ENCODE data around the gene ZBTB25. TPM values are rescaled to one million over a fixed set of nuclear protein-coding genes. Genes with fewer than 3 reads are reported as not detected.

Gene ZBTB25
- total RNA-seq, 2 experiments from 2014 or later, result 18.4 to 35.4 TPM

DNA sequence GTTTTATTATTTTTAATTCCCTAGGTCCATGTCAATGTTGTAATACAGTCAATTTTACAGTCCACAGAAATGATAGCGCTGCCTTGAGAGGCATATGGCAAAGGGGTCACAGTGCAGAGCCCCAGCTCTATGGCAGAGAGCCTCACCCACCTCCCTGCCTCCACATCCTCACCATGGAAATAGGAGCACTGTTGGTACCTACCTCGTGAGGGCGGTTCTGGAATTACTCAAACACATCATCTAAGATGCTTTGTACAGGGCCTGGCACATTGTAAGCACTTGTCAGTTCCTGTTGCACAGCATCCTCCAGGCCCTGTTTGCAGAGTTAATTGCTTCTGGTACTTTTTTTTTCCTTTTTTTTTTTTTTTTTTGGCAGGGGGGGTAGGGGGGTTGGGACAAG is 42.4 kb downstream of the ZBTB25 start:
- H3K27ac ChIP-seq (ENCODE audit: low read depth, low read length, poor library complexity, severe bottlenecking), result no peak overlapping the region
- no peak overlapping the region for H2AFZ ChIP-seq (ENCODE audit: low read length)
- no peaks in the 10 kb centered on the region for H3K9me2 ChIP-seq (ENCODE audit: insufficient read depth, low read length)
- BruUV-seq (replicated peaks), result no TSS peak
- H3K36me3 ChIP-seq (ENCODE audit: insufficient read depth, low read length), result peaks cover 58% of the 10 kb centered on the region
- H3K79me2 ChIP-seq (ENCODE audit: insufficient read depth, low read depth, low read length), result no peaks in the 10 kb centered on the region
- H3K4me1 ChIP-seq (ENCODE audit: insufficient read depth, low read length, poor library complexity, severe bottlenecking), result peaks cover 43% of the 10 kb centered on the region
- intact Hi-C loops (cut with micrococcal nuclease; ENCODE audit: unreplicated experiment), result no loop called here
- H4K20me1 ChIP-seq (ENCODE audit: insufficient read depth, low read length), result peaks cover 8% of the 10 kb centered on the region; the same call in 1 of the 2 replicates
- H3K9me3 ChIP-seq (ENCODE audit: low read length), result no peaks in the 10 kb centered on the region
- ChIA-PET POLR2A (interaction anchor here (0.6 to 0.7 kb wide), 3 partner anchors 8 to 843 kb away, joined by 3 to 4 read pairs (median 3); no protein-coding TSS in a partner anchor), CTCF (ENCODE audit: unreplicated experiment) (no interaction called here)
- TF ChIP-seq, protein P1, sequence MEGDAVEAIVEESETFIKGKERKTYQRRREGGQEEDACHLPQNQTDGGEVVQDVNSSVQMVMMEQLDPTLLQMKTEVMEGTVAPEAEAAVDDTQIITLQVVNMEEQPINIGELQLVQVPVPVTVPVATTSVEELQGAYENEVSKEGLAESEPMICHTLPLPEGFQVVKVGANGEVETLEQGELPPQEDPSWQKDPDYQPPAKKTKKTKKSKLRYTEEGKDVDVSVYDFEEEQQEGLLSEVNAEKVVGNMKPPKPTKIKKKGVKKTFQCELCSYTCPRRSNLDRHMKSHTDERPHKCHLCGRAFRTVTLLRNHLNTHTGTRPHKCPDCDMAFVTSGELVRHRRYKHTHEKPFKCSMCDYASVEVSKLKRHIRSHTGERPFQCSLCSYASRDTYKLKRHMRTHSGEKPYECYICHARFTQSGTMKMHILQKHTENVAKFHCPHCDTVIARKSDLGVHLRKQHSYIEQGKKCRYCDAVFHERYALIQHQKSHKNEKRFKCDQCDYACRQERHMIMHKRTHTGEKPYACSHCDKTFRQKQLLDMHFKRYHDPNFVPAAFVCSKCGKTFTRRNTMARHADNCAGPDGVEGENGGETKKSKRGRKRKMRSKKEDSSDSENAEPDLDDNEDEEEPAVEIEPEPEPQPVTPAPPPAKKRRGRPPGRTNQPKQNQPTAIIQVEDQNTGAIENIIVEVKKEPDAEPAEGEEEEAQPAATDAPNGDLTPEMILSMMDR (conservative IDR thresholded peaks at IDR 0.05; ENCODE audit: low read length), result no peak
- no peak for TF ChIP-seq EZH2phosphoT487 (IDR thresholded peaks at IDR 0.05; ENCODE audit: borderline replicate concordance, low read depth, low read length)
- no peak overlapping the region for H3K4me2 ChIP-seq (ENCODE audit: low read length)
- no peak overlapping the region for H3K4me3 ChIP-seq (ENCODE audit: low read depth, low read length, poor library complexity, severe bottlenecking)
- no peak for DNase-seq (ENCODE audit: low spot score)

DNA sequence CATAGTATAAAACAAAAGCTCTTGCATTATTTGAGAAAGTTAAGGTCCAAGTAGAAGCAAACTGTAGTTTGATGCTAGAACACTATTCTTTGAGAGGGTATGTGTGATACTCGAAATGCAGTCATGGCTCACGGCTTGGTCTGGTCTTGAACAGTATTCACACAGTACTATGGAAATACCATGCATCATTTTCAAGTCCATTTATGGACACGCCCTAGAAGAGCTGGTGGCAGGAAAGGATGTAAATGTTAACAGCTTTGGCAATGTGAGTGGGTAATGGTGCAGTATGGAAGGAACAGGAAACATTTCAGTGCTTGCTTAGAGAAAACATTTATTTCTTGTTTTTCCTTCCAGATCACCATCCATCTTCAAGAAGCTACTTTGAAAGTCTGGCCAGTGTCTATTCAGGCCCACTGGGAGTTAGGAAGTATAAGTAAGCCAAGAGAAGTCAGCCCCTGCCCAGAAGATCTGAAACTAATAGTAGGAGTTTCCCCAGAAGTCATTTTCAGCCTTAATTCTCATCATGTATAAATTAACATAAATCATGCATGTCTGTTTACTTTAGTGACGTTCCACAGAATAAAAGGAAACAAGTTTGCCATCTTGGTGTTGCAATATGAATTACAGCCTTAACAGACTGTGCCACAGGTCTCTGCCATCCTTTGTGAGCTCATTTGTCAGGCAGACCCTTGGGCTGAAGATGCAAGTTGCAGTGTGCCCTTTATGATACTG is 44.1 kb downstream of the ZBTB25 start:
- H3K4me3 ChIP-seq (ENCODE audit: low read depth, low read length, poor library complexity, severe bottlenecking), result no peak overlapping the region
- no TSS peak for BruUV-seq (replicated peaks)
- H3K4me2 ChIP-seq (ENCODE audit: low read length), result no peak overlapping the region
- intact Hi-C loops (cut with micrococcal nuclease; ENCODE audit: unreplicated experiment), result no loop called here
- H2AFZ ChIP-seq (ENCODE audit: low read length), result no peak overlapping the region
- peaks cover 8% of the 10 kb centered on the region; the same call in 1 of the 2 replicates for H4K20me1 ChIP-seq (ENCODE audit: insufficient read depth, low read length)
- no peak overlapping the region for H3K27ac ChIP-seq (ENCODE audit: low read depth, low read length, poor library complexity, severe bottlenecking)
- peaks cover 27% of the 10 kb centered on the region for H3K4me1 ChIP-seq (ENCODE audit: insufficient read depth, low read length, poor library complexity, severe bottlenecking)
- peaks cover 75% of the 10 kb centered on the region for H3K36me3 ChIP-seq (ENCODE audit: insufficient read depth, low read length)
- no peaks in the 10 kb centered on the region for H3K79me2 ChIP-seq (ENCODE audit: insufficient read depth, low read depth, low read length)
- ChIA-PET CTCF (ENCODE audit: unreplicated experiment) (interaction anchor here (0.6 kb wide), 1 partner anchor 956 kb away, joined by 3 read pairs; no protein-coding TSS in a partner anchor), POLR2A (interaction anchor here (0.6 kb wide), 3 partner anchors 29 to 81 kb away, joined by 3 read pairs; no protein-coding TSS in a partner anchor)
- no peak for TF ChIP-seq EZH2phosphoT487 (IDR thresholded peaks at IDR 0.05; ENCODE audit: borderline replicate concordance, low read depth, low read length)
- TF ChIP-seq, protein P1 (conservative IDR thresholded peaks at IDR 0.05; ENCODE audit: low read length), result no peak
- H3K9me3 ChIP-seq (ENCODE audit: low read length), result no peaks in the 10 kb centered on the region
- DNase-seq (ENCODE audit: low spot score), result no peak
- no peaks in the 10 kb centered on the region for H3K9me2 ChIP-seq (ENCODE audit: insufficient read depth, low read length)

DNA sequence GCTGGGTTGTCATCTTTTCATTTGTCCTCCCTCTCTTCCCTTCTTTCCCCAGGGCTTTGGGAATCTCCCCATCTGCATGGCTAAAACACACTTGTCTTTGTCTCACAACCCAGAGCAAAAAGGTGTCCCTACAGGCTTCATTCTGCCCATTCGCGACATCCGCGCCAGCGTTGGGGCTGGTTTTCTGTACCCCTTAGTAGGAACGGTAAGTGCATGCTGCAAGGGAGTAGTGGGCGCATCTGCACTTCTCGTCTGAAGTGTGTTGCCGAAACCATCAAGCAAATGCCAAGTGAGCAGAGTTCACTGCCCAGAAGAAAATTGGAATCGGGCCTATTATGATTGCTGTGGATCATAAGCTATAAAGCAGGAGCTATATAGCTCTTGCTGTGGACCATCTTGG is 49.0 kb downstream of the ZBTB25 start:
- POLR2A ChIA-PET, result interaction anchor here (0.6 to 1.2 kb wide), 2 partner anchors 9 to 525 kb away, joined by 3 read pairs; no protein-coding TSS in a partner anchor
- H3K4me3 ChIP-seq (ENCODE audit: low read depth, low read length, poor library complexity, severe bottlenecking), result no peak overlapping the region
- no peaks in the 10 kb centered on the region for H3K9me3 ChIP-seq (ENCODE audit: low read length)
- H3K79me2 ChIP-seq (ENCODE audit: insufficient read depth, low read depth, low read length), result no peaks in the 10 kb centered on the region
- DNase-seq (ENCODE audit: low spot score), result no peak
- no peaks in the 10 kb centered on the region for H3K9me2 ChIP-seq (ENCODE audit: insufficient read depth, low read length)
- no TSS peak for BruUV-seq (replicated peaks)
- no peaks in the 10 kb centered on the region for H4K20me1 ChIP-seq (ENCODE audit: insufficient read depth, low read length)
- no peak overlapping the region for H2AFZ ChIP-seq (ENCODE audit: low read length)
- intact Hi-C loops (cut with micrococcal nuclease; ENCODE audit: unreplicated experiment), result no loop called here
- TF ChIP-seq, protein P1 (conservative IDR thresholded peaks at IDR 0.05; ENCODE audit: low read length), result no peak
- no peak for TF ChIP-seq EZH2phosphoT487 (IDR thresholded peaks at IDR 0.05; ENCODE audit: borderline replicate concordance, low read depth, low read length)
- H3K4me2 ChIP-seq (ENCODE audit: low read length), result no peak overlapping the region
- CTCF ChIA-PET (ENCODE audit: unreplicated experiment), result no interaction called here
- peaks cover 9% of the 10 kb centered on the region for H3K4me1 ChIP-seq (ENCODE audit: insufficient read depth, low read length, poor library complexity, severe bottlenecking)
- H3K27ac ChIP-seq (ENCODE audit: low read depth, low read length, poor library complexity, severe bottlenecking), result no peak overlapping the region
- peaks cover 93% of the 10 kb centered on the region for H3K36me3 ChIP-seq (ENCODE audit: insufficient read depth, low read length)

Measured in OCI-LY7 (cell line).